A172 (cell line): ENCODE data around the gene AQP1. TPM values are rescaled to one million over a fixed set of nuclear protein-coding genes. Genes with fewer than 3 reads are reported as not detected.

Experiments
- DNase-seq: peaks from one replicate; pipeline ENCODE4 v3.0.0-alpha.2; 2015; ENCODE audit warnings: low spot score
- total RNA-seq: library from RNA; depleted of rRNA; stranded (reverse); fragments of >200 nt; shearing (Covaris generic); gene quantifications from 2 replicates; pipeline ENCODE4 v1.2.3, GENCODE V29; 2014; rRNA removed

AQP1 gene
- 25.1 and 25.9 TPM in 2 replicates for total RNA-seq

DNA sequence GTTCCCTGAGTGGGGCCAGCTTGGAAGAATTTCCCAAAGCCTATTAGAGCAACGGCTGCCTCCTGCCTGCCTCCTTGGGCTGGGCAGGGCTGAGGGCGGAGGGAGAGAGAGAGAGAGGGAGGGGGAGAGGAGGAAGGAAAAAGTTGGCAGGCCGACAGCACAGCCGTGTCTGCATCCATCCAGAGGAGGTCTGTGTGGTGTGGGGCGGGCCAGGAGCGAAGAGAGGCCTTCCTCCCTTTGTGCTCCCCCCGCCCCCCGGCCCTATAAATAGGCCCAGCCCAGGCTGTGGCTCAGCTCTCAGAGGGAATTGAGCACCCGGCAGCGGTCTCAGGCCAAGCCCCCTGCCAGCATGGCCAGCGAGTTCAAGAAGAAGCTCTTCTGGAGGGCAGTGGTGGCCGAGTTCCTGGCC lies at the start of gene AQP1:
Gene AQP1 (plus strand): TSS at position 293 of the 409 bp plus-strand sequence. CDS start 57 bp downstream, at position 350.
- DNase-seq, result peak; percentile 82

DNA sequence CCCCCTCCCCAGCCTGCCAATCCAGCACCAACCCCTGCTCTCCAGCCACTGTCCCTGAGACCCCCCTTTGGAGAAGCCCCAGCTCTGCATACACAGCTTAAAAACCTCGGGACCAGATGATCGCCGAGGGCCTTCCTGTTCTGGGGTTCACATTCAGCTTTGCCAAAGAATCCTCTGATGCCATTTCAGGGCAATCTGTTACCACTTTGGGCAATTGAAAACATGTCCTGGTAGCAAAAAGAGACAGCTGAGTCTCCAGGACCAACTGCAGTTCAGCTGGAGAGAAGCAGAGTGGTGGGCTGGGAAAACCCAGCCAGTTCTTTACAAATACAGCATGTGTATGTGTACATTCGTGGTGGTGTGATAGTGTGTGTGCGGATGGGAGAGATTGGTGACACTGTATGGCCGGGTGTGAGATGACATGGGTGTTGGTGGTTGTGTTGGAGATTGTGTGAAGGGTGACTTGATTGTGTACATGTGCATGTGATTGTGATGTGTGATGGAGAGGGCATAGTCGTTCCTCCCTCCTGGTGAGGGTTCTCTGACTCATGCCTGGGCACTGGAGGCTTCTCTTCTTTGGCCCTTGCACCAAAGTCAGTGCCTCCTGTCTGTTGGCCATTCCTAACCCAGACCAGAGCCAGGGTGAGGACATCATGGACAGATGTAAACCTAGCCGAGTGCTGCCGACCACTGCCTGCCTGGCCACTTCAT lies 48.5 kb upstream of the AQP1 start:
- no peak for DNase-seq

DNA sequence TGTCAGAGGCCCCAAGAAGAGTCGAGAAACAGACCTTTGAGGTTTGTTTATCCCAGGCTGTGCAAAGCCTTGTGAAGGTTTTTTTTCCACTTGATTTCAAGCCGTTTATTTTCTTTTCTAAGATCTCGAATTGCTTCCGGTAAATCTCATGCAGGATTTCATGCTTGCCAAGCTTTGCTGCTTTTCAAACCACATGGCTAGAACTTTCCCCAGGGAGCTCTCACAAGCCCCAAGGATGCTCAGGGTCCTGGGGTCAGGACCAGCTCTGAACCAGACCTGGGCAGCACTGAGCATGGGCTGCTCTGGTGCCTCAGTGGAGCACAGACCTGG lies 48.0 kb upstream of the AQP1 start:
- no peak for DNase-seq

DNA sequence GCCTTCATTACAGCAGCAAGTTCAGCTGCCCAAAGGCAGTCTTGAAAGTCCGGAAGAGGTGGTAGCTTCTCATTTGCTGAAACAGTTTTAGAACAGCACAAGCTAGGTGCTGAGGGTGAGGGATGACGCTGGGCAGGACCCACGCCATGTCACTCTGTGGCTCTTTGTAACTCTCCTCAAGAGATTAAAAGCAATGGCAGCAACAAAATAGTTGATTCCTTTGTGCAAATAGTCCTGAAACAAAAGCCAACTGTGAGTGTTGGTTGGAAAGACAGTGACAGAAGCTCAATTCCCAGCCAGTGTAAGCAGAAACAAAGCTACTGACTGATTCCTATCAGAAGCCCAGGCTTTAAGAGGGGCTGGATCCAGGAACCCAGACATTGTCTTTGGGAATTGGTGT lies 47.6 kb upstream of the AQP1 start:
- DNase-seq, result no peak

DNA sequence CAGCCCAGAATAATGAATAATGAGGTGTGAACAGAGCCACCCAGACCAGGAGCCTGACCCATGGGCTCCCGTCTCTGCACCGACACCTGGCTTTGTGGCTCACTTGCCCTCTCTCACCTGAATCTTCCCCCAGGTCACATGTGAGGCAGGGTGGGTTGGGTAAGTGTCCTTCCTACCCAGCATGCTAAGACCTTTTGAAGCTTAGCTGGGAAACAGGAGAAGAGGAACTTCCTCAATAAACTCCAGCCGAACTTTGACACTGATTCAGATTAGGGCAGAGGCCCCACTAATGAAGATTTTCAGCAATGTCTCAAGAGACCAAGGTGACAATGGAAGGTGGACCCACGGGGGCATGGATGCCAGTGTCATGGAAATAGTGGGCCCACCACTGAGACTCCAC lies 46.6 kb upstream of the AQP1 start:
- no peak for DNase-seq

DNA sequence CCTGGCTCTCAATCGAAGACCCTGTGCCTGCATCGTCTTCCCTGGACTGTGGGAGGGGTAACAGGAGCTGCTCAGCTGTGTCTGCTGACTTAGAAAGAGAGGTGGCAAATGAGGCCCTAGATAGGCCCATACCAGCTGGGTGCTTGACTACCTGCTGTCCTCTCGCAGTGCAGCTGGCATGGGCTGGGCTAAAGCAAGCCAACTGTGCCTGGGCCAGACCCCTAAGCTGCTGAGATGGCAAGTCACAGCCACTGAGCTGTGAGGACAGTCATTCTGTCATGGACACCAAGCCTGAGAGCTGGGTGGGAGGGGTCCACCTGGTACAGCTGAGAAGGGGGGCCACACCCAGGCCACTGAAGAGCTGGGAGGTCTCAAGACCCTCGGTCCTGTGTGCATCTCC lies 45.8 kb upstream of the AQP1 start:
- no peak for DNase-seq

DNA sequence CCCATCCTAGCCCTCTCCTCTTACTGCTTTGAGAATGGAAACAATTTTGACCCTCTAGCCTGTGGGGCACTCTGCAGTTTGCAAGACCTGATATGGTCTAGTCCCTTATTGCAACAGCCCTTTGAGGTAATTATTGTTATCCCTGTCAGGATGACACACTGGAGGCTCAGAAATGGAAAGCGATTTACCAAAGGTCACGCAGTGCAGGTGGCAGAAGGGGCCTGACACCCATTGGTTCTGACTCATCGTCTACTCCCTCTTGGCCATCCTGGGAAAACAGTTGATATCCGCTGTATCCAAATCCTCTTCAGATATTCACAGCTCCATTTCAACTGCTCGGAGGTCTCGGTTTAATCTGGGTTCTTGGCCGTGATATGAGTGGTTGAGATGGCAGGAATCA lies 44.7 kb upstream of the AQP1 start:
- DNase-seq, result peak; percentile 23

DNA sequence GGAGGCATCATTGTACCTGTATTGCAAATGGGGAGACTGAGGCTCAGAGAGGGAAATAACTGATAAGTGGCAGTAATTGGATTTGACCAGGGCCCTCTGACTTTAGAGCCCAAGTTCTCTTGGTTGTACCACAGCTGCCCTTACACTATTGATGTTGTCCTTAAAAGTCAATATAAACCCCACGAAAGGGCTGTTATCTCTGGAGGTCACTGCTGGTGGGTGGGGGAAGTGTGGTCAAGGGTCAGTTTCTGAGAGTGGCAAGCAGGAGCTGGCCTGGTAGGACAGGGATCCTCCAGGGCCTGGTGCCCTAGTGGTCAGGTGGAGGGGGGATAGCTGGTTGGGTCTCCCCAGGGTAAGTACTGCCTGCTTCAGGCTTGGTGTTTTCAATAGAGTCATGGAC lies 44.2 kb upstream of the AQP1 start:
- DNase-seq, result no peak

DNA sequence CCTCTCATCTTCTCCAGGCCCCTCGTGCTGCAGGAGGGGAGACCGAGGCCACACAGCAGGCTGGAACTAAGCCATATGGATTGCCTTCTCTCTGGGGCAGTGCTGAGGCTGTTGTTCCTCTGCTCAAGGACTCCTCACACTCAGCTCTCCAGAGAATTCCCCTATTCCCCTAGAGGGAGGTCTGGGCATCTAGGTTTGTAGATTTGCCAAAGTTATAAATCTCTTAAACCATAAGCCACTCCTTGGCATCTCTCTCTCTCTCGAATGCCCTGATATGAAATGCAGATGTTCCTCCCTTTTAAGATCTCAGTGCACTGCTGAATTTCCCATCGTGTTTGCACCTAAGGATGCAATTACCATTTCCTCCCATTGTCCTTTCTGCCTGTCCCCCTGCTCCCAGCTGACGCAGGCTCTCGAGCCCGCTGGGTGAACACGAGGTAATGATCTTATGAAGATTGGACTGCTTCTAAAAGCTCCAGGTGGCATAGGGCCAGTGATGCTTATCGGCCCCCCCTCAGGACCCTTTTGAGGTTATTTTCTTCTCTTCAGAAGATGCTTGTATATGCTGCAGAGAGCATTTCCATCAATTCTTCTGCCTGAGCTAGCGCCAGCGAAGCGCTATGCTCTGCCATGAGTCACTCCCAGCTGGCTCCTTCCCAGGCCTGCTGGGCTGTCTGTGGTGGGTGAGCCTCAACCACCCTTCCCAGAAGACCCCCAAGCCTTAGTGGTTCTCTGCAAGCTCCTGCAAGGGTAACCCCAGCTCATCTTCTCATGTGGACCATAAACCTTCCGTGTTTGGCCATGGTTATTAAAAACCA lies 41.6 kb upstream of the AQP1 start:
- DNase-seq, result peak; percentile 64

DNA sequence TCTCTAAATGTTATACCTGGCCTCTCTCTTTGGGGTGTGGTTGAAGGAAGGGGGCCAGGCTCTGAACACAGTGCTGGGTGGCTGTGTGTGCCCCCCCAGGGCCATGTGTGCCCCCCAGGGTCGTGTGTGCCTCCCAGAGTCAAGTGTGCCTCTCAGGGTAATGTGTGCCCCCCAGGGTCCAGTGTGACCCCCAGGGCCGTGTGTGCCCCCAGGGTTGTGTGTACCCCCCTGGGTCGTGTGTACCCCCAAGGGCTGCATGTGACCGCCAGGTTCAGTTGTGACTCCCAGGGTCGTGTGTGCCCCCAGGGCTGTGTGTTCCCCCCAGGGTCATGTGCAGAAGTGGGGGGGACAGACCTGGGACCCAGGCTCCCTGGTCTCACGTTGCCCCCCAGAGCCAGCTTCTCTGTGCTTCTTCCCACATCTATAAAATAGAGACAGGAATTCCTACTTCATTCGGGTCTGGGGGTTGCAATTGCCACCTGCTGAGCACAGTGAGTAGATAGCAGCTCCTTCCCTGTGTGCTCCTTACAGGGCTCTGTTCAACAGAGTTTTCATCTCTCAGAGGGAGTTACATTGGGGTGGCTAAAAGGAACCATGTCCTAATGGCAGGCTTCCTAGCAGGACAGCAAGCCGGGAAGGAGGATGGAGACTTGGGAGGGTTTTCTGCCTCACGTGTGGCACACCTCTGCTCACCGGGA lies 40.7 kb upstream of the AQP1 start:
- no peak for DNase-seq

DNA sequence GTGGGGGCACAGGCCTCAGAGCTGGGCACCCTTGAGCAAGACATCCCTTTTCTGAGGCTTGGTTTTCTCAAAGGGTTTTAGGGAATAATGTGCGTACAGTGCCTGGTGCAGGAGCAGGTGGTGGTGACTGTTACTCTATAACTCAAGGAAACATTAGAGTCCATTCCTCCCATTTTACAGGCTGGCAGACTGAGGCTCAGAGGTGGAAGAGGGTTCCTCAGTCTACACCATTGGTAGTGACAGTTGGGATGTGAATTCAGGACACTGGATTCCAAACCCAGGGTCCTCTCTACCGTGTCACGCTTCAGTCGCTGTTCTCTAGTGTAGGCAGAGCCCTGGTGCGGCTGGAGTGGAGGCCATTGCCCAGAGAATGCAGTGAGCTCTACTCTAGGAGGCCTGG lies 40.0 kb upstream of the AQP1 start:
- DNase-seq, result no peak

DNA sequence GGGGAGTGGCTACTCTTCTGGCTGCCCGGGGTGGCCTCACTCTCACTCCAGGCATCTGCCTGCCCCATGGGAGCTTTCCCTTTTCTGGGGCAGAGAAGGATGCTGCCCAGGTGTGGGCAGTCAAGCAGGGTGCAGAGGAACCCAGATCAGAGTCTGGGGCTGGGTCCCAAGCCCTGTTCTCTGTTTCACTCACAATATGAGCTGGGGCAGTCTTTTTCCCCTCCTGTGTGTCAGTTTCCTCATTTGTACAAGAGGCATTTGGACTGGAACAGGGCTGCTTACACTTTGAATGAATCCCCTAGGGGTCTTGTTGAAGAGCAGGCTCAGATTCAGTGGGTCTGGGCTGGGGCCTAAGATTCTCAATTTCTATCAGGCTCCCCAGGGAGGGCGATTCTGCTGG lies 38.4 kb upstream of the AQP1 start:
- no peak for DNase-seq

DNA sequence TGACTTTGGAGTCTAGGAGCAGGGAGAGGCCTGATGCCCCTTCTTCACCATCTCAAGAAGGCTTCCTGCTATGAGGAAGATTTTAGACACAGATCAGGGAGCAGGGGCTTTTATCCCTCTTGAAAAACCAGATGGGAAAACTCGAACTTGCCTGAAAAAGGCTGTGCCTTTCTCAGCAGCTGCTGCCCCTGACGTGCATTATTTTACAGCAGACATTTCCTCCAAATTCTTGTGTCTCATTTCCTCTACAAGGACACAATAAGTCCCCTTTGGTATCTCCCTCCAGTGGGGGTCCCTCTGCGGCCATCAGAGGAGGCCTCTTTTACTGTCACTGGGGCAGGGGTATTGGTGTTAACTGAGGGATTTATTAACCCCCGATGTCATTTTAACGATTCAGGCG lies 38.0 kb upstream of the AQP1 start:
- no peak for DNase-seq

DNA sequence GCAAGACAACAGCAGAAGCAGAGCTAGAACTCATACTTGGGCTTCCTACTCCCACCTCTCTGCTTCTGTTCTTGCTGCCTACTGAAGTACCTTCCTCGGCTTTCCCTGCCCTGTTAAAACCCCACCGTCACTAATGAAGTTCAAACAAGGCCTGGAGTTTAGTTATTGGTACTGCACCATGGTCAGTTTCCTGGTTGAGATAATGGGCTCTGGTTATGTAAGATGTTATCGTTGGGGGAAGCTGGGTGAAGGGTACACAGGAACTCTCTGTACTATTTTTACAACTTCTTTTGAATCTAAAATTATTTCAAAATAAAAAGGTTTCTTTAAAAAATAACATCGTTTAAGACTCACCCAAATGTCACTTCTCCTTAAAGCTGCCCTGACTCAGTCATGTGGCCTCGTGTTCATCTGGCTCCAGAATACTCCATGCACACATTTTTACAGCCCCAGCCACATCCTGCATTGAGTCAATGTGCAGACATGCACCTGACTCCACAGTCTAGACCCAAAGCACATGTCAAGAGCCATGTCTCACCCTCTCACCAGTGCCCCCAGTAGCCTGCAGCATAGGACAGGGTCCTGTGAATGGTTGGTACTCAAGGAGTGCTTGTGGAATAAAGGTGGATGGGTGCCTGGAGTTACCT lies 36.9 kb upstream of the AQP1 start:
- no peak for DNase-seq

DNA sequence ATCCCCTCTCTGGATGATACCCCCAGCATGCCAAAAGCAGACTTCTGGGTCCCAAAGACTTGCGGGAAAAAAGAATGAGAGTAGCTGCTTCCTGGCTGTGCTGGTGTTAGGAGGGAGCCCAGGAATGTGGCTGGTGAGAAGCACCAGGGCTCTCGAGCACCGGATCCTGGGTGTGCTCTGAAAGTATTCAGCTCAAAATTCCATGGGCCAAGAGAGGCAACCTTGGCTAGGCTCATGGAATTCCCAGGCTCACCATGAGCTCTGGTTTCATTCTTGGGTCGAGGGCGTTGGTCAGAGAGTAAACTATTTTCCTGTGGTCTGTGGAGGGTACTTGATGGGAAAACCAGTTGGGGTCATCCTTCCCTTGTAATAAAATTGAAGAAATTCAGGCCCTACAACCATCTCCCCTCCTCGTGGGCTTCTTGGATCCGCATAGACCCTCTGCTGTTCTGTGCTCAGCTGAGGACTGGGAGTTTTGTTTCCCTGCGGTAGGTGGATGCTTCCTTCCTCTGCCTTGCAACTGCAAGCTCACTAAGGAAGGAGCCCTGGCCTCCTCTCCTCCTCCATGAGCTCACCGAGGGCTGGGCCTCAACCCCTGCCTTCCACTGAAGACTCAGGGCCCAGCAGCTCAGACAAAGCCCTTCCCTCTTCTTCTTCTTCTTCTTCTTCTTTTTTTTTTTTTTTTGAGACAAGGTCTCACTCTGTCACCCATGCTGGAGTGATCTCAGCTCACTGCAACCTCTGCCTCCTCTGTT lies 34.5 kb upstream of the AQP1 start:
- no peak for DNase-seq

DNA sequence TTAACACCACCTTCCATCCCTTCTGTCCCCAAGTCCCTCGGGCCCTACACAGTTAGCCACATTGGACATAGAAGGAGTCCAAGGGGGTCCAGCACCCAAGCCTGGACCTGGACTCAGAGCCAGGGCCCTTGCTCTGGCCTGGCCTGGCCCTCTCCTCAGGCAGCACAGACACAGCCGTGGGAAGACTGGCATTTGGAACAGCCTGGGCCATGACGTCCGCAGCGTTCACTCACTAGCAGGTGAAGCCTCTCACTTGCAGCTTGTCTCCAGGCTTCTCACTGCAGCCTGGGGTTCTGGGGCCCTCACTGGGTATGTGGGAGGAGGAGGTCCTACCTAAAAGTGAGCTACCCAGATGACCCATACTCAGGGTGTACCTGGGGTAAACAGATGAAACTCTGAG lies 33.7 kb upstream of the AQP1 start:
- no peak for DNase-seq

DNA sequence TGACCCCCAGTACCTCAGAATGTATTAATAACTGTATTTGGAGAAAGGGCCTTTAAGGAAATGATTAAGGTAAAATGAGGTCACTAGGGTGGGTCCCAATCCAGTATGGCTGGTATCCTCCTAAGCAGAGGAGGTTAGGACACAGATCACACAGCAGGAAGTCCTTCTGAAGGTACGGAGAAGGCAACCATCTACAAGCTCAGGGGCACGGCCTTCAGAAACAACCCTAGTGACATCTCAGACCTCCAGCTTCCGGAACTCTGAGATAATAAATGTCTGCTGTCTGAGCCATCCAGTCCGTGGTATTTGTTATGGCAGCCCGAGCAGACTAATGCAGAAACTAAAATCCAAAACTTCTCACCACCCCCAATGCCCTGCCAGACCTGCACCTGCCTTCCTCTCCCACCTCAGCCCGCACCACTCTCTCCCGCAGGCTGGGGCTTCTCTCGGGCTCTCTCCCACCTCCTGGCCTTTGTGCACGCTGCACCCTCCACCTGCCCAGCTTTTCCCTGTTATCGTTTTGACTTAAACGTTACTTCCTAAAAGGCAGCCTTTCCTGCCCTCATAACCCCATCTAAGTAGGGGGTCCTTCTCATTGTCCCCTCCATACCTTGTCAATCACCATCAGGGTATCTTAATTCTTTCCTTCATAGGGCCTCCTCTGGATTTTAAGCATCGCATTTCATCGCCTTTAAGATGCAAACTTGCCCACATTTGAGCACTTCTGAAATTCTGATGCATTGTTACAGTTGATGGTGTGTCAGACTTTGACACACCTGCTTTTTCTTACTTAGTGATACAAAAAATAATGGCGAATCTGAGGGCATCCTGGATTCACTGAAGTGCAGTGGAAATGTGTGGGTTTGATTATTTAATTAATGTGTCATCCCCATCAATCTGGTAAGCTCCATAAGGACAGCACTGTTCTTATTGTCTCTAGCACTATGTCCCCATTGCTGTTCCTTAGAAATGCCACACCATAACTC lies 32.2 kb upstream of the AQP1 start:
- no peak for DNase-seq

DNA sequence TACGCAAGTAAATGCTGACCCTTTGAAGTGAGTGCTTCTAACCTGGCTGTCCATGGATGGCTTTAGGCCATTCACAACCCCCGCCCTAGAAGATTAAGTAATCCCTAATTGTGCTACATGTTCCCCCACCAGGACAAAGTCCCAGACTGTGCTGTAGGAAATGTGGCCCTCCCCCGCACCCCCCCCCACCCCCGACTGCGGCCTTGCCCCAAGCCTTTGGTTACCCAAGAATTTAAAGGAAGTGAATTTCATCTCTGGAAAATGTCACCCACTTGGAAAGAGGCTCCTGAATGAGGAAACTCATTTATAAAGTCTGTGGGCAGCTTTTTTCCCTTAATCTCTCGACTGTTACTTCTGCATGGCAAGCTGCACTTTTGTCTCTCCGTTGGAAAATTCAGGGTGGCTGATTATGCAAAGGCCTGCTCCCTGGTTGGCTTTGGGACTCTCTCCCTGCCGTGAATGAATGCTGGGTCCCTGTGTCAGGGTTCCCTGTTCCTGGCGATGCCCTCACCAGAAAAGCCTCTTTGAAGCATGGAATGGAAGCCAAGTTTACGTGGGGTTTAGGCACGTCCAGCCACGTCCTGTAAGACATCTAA lies 31.4 kb upstream of the AQP1 start:
- no peak for DNase-seq

DNA sequence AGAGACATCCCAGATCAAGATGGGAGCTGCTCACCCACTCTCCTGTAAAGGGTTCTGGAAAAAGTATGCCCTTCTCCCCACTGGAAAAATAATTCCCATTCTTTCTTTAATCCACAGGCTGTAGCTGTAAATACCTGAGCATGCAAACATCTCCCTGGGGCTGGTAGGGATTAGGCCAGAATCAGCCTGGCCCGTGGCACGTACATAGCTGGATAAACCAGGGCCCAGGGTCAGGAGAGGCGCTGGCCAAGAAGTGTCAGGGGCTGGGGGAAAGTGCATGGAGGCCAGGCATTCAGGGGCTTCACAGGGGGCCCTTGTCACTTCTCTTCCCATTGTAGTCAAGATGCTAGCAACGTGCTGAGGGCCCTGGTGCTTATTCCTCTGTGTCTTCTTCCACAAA lies 30.7 kb upstream of the AQP1 start:
- no peak for DNase-seq

DNA sequence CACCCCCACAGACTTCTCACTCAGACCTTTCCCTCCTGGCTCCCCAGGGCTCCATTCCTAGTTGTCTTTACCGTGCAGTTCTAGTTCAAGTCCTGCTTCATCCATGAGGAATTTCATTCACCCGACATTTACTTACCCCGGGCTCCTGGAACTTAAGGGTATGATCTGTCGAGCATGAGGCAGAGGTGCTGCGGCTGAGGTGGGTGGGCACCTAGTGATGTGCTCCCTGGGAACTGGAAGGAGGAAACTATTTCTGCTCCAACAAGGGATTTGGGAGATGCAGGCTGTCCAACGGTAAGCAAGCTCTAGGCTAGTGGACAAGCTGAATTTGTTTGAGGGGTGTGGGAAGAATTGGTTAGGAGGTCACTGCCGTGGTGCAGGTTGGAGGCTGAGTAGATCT lies 30.2 kb upstream of the AQP1 start:
- no peak for DNase-seq
